Measurements from ENCODE around the gene BCOR. TPM values are rescaled to one million over a fixed set of nuclear protein-coding genes. Genes with fewer than 3 reads are reported as not detected.
A peak's percentile ranks its signal among the peaks of the same experiment; 100 is the strongest.

The BCOR gene
- 10 to 100 TPM; 12.0 to 20.1 (median 17.4) TPM for total RNA-seq

DNA sequence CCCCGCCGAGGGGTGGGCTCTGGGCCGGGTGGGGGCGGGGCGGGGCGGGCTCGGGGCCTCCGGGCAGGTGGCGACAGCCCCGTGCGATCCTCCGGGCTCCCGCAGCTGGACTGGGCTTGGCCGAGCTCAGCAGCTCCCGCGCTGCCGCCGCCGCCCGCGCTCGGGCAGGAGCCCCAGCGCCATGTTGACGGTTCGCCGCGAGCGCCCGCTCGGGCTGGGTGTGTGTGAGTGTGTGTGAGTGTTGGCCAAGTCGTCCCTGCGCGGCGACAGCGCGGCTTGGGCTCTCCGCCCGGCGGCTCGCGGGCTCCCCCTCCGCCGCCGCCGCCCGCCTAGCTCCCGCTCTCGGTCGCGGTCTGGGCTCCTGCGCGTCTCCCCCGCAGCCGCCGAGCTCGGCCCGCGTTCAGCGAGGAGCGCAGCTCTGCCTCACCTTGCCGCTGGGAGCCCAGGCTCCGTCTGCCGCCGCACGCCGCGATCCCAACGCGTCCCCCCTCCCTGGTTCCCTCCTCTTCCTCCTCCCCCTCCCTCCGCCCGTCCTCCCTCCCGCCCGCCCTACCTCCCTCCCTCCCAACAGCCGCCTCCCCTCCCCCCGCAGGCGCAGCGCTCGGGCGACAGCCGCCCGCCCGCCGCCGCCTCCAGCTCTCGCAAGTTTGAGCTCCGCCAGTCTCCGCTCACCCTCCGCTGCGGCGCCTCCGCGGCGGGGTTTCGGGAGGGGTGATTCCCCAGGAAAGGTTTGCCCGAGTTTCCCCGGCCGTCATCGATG lies at the start of gene BCOR:
TSS of gene BCOR (minus strand) at position 455 of the 760 bp plus-strand sequence. CDS start 20,029 bp downstream, outside the sequence.
- peak in 3 of 4 donors; percentile 30 to 88 (median 86) for TF ChIP-seq POLR2A (IDR thresholded peaks at IDR 0.05)
- TF ChIP-seq, protein P1, sequence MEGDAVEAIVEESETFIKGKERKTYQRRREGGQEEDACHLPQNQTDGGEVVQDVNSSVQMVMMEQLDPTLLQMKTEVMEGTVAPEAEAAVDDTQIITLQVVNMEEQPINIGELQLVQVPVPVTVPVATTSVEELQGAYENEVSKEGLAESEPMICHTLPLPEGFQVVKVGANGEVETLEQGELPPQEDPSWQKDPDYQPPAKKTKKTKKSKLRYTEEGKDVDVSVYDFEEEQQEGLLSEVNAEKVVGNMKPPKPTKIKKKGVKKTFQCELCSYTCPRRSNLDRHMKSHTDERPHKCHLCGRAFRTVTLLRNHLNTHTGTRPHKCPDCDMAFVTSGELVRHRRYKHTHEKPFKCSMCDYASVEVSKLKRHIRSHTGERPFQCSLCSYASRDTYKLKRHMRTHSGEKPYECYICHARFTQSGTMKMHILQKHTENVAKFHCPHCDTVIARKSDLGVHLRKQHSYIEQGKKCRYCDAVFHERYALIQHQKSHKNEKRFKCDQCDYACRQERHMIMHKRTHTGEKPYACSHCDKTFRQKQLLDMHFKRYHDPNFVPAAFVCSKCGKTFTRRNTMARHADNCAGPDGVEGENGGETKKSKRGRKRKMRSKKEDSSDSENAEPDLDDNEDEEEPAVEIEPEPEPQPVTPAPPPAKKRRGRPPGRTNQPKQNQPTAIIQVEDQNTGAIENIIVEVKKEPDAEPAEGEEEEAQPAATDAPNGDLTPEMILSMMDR (IDR thresholded peaks at IDR 0.05), result no peak
- peak within 1 kb of the TSS; percentile 86 to 93 (median 92) for H3K27ac ChIP-seq
- H3K4me1 ChIP-seq, result peaks cover 11 to 48% (median 20%) of the 10 kb centered on the region in 3 donors
- no peak for DNase-seq
- H3K4me3 ChIP-seq, result peak within 1 kb of the TSS; percentile 74 to 86 (median 76)
- 0% methylated on average over 3 of the region's 98 CpGs; no CpG with 5 or more reads in 1 of the 2 donors for WGBS, 2 donors
- no peaks in the 10 kb centered on the region for H3K36me3 ChIP-seq
- no peaks in the 10 kb centered on the region for H3K9me3 ChIP-seq
- H3K27me3 ChIP-seq, result peaks cover 0 to 24% (median 0%) of the 10 kb centered on the region in 4 donors
- intact Hi-C loops (cut with DNase I), result loop anchor here (5.0 kb wide), 1 partner anchor 75 kb away; no protein-coding TSS in a partner anchor

DNA sequence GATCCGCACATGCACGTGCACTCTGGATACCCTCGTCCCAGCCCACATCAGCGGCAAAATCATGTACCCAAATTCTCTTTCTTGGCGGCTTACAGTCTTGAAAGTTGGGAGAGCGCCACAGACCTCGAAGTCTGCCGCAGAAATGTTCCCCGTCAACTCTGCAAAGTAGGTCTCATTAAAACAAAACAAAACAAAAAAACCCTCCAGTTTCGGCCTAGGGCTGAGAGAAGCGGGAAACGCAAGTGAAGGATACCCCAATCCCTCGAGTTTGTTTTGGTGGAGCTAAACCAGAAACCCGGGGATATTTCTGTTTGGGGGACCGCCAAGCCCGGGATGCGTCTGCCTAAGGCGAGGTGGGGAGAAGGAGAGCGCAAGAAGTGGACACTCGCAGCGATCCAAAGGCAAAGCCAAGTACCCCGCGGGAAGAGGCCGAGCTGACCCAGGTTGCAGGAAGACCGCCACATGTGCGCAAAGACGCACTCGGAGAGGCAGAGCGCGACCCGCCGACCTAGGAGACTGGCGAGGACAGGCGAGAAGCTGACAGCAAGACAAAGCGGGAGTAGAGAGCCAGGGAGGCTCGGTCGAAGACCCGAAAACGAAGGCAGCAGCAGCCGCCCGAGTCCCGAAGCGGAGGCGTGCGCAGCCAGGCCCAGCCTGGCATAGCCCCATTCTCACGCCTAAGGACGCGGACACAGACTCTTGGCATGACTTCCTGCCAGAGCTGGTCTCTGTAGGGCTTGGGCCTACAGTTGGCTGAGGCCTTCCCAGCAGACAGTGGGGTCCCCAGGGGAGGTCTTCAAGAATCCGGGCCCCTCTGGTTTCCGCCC lies 49.6 kb upstream of the BCOR start:
- Histone ChIP-seq H3K9me3 (no peaks in the 10 kb centered on the region), H3K4me3 (peak overlapping the region in 1 of 4 donors; percentile 63), H3K27me3 (peaks cover 0 to 11% (median 0%) of the 10 kb centered on the region in 4 donors), H3K4me1 (peaks cover 2 to 58% (median 28%) of the 10 kb centered on the region in 3 donors), H3K36me3 (no peaks in the 10 kb centered on the region), H3K27ac (no peak overlapping the region)
- TF ChIP-seq, protein P1 (IDR thresholded peaks at IDR 0.05), result no peak
- intact Hi-C loops (cut with DNase I), result no loop called here
- 72 to 81% methylated on average over 12 to 39 of the region's 50 CpGs for WGBS, 2 donors
- no peak for DNase-seq

DNA sequence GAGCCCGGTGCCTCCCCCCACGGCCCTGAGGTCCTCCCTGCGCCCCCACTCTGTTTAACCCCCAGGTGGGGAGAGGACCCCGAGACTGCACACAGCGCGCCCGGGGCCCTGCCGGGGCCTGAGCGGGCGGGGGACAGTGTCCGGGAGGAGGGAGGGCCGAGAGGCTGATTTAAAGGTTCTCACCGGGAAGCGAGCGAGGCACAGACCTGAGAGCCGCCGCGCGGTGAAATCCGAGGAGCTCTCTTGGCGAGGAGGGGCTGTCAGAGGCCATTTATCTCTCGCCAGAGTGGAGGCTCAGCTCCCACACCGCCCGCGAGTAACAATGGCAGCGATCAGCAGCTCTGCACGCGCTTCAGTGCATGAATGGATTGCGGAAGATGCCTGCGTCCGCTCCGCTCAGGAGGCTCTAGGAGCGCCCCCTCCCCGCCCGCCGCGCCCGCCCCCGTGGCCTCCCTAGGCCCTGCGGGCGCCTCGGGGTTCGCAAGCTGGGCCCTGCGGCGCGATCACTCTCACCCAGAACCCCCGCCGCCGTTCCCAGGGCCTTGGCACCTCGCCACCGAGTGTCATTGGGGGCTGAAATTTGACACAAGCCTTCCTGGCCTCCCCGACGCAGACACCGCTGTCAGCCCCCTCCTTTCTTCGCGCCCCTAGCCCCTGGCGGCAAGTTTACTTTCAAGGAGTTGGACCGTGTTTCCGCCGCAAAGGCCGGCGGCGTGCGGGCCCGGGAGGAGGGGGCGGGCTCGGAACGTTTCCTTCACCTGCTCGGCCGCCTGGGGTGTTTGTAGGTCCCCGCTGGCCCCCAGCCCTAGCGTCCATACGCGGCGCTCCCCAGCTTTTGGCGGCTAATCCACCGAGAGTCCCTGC lies 48.7 kb upstream of the BCOR start:
- intact Hi-C loops (cut with DNase I), result no loop called here
- Histone ChIP-seq H3K9me3 (no peaks in the 10 kb centered on the region), H3K4me1 (peaks cover 6 to 60% (median 19%) of the 10 kb centered on the region in 3 donors), H3K27me3 (peaks cover 0 to 11% (median 0%) of the 10 kb centered on the region in 4 donors), H3K36me3 (no peaks in the 10 kb centered on the region), H3K4me3 (peak overlapping the region; percentile 44 to 63 (median 49)), H3K27ac (peak overlapping the region in 3 of 4 donors; percentile 42 to 70 (median 52))
- 43 to 83% methylated on average over 1 to 10 of the region's 77 CpGs for WGBS, 2 donors
- TF ChIP-seq, protein P1 (IDR thresholded peaks at IDR 0.05), result no peak
- no peak for TF ChIP-seq POLR2A (IDR thresholded peaks at IDR 0.05)
- no peak for DNase-seq

DNA sequence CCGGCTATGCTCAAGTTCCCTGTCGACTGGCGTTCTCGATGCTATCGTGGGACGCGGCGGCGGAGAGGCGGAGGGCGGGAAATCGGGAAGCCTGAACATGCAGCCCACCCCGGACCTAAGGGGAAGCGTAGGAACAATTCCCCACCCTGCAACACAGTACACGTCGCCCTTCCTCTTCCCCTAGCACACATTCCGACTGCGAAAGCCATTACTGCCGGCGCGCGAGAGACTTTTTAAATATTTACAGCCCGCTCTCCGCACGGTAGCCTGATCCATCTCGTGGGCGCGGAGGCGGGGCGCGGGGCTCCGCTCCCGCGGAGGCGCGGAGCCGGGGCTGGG lies 48.1 kb upstream of the BCOR start:
- 20% methylated on average over 2 of the region's 37 CpGs; no CpG with 5 or more reads in 1 of the 2 donors for WGBS, 2 donors
- Histone ChIP-seq H3K4me1 (peaks cover 10 to 66% (median 19%) of the 10 kb centered on the region in 3 donors), H3K9me3 (no peaks in the 10 kb centered on the region), H3K36me3 (no peaks in the 10 kb centered on the region), H3K27me3 (peaks cover 0 to 11% (median 0%) of the 10 kb centered on the region in 4 donors), H3K27ac (peak overlapping the region in 3 of 4 donors; percentile 42 to 70 (median 52)), H3K4me3 (peak overlapping the region; percentile 44 to 63 (median 49))
- intact Hi-C loops (cut with DNase I), result no loop called here
- DNase-seq, result no peak
- TF ChIP-seq, protein P1 (IDR thresholded peaks at IDR 0.05), result no peak
- TF ChIP-seq POLR2A (IDR thresholded peaks at IDR 0.05), result no peak
